Peyer's patch (tissue), 4 donors: ENCODE measurements around the gene STAT4. TPM values are rescaled to one million over a fixed set of nuclear protein-coding genes. Genes with fewer than 3 reads are reported as not detected.

Experiments used
- DNase-seq, 3 donors: peaks; one replicate each; pipeline ENCODE4 v3.0.0-alpha.2; 2017 to 2019
- H3K27ac ChIP-seq, 4 donors: fragments of 200-600 bp; sonication (generic); one replicate each; pipeline ENCODE4 v1.5.1; 2016 to 2019
- H3K27me3 ChIP-seq, 2 donors: fragments of 200-600 bp; sonication (generic); one replicate each; pipeline ENCODE4 v1.5.1; 2019
- H3K36me3 ChIP-seq, 3 donors: fragments of 200-600 bp; sonication (generic); one replicate each; pipeline ENCODE4 v1.5.1; 2016 to 2019
- H3K4me1 ChIP-seq, 4 donors: fragments of 200-600 bp; sonication (generic); one replicate each; pipeline ENCODE4 v1.5.1; 2016 to 2019
- H3K4me3 ChIP-seq, 4 donors: fragments of 200-600 bp; sonication (generic); 1 replicate in 3 of 4; 2 replicates in 1 of 4; pipeline ENCODE4 v1.5.1; 2016 to 2019; ENCODE audit warnings: mild to moderate bottlenecking in 1 of 4
- H3K9me3 ChIP-seq, 4 donors: fragments of 200-600 bp; sonication (generic); one replicate each; pipeline ENCODE4 v1.5.1; 2016 to 2019; ENCODE audit warnings: mild to moderate bottlenecking in 1 of 4
- POLR2A ChIP-seq, 2 donors: fragments of 450-650 bp; IDR thresholded peaks; one replicate each; pipeline ENCODE4 v1.5.1; 2017; ENCODE audit warnings: antibody characterized with exemption in 2 of 2, mild to moderate bottlenecking in 2 of 2, moderate library complexity in 2 of 2
- total RNA-seq, 4 donors: library from RNA; depleted of rRNA; stranded (reverse); fragments of >200 nt; gene quantifications; one replicate each; pipeline ENCODE4 v1.1.0, GENCODE V29; 2016
- TF ChIP-seq, protein P1 (sequence below), 6 experiments: fragments of 450-650 bp in 4 of 6; fragments of 200-600 bp in 2 of 6; sonication (generic) in 1 of 6; IDR thresholded peaks; one replicate each; pipeline ENCODE4 v1.5.1; 2017 to 2019; ENCODE audit warnings: antibody characterized with exemption in 6 of 6, mild to moderate bottlenecking in 3 of 6, moderate library complexity in 1 of 6

Gene STAT4
- total RNA-seq, 4 donors from 2014 or later, result 5.0 to 18.2 (median 5.9) TPM

DNA sequence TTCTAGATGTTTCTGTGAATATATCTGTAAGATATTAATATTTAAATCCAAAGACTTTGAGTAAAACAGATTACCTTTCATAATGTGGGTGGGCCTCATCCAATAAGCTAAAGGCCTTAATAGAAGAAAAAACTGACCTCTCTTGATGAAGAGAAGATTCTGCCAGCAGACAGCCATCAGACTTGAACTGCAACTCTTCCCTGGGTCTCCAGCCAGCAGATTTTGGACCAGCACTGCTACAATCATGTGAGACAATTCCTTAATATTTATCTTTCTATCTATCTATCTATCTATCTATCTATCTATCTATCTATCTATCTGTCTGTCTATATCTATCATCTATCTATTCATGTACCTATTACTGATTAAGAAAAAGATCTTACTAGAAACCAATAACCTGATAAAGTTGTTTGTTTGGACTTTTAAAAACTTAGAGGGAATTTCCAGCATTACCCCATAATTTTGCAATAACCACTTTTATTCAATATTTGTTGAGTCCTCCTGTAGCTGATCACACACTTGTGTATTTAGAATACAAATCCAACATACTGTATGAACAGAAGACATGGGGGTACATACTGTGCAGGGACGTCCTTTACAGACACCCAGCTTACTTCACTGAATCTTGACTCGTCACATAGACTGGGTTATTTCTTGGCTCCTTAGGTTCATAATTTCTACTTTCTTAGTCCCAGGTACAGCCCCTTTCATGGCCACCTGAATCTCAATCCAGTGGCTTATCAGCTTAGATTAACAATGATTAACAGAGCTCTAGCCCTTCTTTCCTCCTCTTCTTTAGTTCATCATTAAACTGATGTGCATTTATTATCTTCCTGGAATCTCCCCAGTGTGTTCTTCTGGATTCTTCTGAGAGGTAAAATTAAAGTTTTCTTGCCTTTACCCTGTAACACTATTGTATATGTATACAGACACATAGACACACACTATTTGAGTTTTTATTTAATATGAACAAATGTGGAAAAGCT is 27.2 kb upstream of the STAT4 start:
- Histone ChIP-seq H3K9me3 (no peaks in the 10 kb centered on the region), H3K27ac (peak overlapping the region in 1 of 4 donors; percentile 28), H3K4me1 (peaks cover 0 to 8% (median 0%) of the 10 kb centered on the region in 4 donors), H3K4me3 (no peak overlapping the region), H3K36me3 (no peaks in the 10 kb centered on the region), H3K27me3 (no peaks in the 10 kb centered on the region)
- no peak for DNase-seq
- TF ChIP-seq, protein P1, sequence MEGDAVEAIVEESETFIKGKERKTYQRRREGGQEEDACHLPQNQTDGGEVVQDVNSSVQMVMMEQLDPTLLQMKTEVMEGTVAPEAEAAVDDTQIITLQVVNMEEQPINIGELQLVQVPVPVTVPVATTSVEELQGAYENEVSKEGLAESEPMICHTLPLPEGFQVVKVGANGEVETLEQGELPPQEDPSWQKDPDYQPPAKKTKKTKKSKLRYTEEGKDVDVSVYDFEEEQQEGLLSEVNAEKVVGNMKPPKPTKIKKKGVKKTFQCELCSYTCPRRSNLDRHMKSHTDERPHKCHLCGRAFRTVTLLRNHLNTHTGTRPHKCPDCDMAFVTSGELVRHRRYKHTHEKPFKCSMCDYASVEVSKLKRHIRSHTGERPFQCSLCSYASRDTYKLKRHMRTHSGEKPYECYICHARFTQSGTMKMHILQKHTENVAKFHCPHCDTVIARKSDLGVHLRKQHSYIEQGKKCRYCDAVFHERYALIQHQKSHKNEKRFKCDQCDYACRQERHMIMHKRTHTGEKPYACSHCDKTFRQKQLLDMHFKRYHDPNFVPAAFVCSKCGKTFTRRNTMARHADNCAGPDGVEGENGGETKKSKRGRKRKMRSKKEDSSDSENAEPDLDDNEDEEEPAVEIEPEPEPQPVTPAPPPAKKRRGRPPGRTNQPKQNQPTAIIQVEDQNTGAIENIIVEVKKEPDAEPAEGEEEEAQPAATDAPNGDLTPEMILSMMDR (IDR thresholded peaks at IDR 0.05), result no peak
- no peak for TF ChIP-seq POLR2A (IDR thresholded peaks at IDR 0.05)

DNA sequence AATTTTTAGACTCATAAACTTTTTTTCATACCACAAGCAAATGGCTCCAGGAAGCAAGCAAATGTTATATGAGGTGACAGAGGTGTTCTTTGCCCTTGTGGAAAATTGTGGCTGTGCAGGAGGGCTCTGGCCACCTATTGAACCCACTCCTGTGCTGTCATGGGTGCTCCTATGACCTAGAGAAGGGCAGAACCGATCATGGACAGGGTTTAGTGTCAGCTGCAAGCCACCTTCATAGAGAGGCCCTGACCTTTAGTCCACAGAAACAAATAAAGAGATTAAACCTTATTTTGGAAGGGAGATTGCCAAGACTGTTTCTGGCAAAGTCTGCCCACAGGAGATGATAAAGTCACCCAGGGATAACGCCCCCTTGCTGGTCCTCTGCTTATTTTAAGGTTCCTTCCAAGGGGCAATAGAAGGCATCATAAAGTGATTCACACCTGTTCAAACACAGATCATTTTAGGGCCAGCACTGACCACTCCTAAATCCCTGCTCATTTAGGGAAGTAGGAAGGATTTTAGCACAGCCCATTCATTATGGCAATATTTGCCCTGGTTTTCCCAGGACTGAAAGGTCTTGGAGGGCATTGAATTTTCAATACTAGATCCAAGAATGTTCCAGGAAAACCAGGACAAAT is 26.1 kb upstream of the STAT4 start:
- Histone ChIP-seq H3K36me3 (no peaks in the 10 kb centered on the region), H3K27ac (no peak overlapping the region), H3K4me3 (no peak overlapping the region), H3K9me3 (no peaks in the 10 kb centered on the region), H3K4me1 (peaks cover 0 to 8% (median 0%) of the 10 kb centered on the region in 4 donors), H3K27me3 (no peaks in the 10 kb centered on the region)
- TF ChIP-seq POLR2A (IDR thresholded peaks at IDR 0.05), result no peak
- TF ChIP-seq, protein P1 (IDR thresholded peaks at IDR 0.05), result peak in 3 of 6 experiments; percentile 7 to 15 (median 13)
- DNase-seq, result no peak

DNA sequence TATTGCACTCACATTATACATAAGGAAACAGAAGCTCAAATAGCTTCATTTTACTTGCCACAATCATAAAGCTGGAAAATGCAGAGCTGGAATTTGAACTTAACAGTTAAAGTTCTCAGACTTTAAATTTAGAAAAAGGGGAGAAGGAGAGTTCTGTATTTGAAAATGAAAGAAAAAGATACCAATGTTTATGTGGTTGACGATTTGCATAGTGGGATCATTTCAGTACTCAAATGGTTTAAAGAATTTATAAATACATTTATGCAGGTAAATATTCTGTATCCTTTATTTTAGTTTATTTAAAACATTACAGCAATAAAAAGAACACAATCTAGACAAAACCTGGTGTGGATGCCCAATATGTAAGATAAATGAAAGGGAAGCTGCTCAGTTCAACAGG is 25.5 kb upstream of the STAT4 start:
- no peak for TF ChIP-seq POLR2A (IDR thresholded peaks at IDR 0.05)
- TF ChIP-seq, protein P1 (IDR thresholded peaks at IDR 0.05), result no peak
- Histone ChIP-seq H3K36me3 (no peaks in the 10 kb centered on the region), H3K4me3 (no peak overlapping the region), H3K4me1 (peaks cover 0 to 8% (median 0%) of the 10 kb centered on the region in 4 donors), H3K27me3 (no peaks in the 10 kb centered on the region), H3K27ac (no peak overlapping the region), H3K9me3 (no peaks in the 10 kb centered on the region)
- DNase-seq, result no peak

DNA sequence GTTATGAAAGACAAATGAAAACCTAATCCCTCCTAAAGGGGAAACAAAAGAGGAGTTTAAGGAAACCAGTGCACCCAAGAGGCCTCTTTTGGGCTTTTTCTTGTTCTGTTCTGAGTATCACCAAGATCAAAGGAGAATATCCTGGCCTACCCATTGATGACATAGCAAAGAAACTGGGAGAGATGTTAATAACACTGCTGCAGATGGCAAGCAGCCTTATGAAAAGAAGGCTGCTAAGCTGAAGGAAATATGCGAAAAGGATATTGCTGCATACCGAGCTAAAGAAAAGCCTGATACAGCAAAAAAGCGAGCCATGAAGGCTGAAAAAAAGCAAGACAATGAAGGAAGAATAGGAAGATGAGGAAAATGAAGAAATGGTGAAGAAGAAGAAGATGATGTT is 23.6 kb upstream of the STAT4 start:
- H3K36me3 ChIP-seq, result no peaks in the 10 kb centered on the region
- TF ChIP-seq, protein P1 (IDR thresholded peaks at IDR 0.05), result no peak
- TF ChIP-seq POLR2A (IDR thresholded peaks at IDR 0.05), result no peak
- no peaks in the 10 kb centered on the region for H3K27me3 ChIP-seq
- peaks cover 0 to 8% (median 0%) of the 10 kb centered on the region in 4 donors for H3K4me1 ChIP-seq
- no peaks in the 10 kb centered on the region for H3K9me3 ChIP-seq
- no peak overlapping the region for H3K4me3 ChIP-seq
- DNase-seq, result no peak
- H3K27ac ChIP-seq, result no peak overlapping the region

DNA sequence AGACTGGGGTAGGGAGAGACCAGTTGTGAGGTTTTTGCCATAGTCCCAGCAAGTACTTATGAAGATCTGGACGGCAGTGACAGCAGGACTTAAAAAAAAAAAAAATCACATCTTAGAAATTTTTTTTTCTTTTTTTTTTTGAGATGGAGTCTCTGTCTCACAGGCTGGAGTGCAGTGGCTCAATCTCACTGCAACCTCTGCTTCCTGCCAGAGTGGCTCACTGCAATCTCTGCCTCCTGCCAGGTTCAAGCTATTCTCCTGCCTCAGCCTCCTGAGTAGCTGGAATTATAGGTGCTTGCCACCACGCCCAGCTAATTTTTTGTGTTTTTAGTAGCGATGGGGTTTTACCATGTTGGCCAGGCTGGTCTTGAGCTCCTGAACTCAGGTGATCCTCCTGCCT is 22.4 kb upstream of the STAT4 start:
- TF ChIP-seq POLR2A (IDR thresholded peaks at IDR 0.05), result no peak
- TF ChIP-seq, protein P1 (IDR thresholded peaks at IDR 0.05), result no peak
- DNase-seq, result no peak
- peaks cover 0 to 1% (median 0%) of the 10 kb centered on the region in 4 donors for H3K4me1 ChIP-seq
- no peaks in the 10 kb centered on the region for H3K27me3 ChIP-seq
- no peaks in the 10 kb centered on the region for H3K36me3 ChIP-seq
- no peak overlapping the region for H3K4me3 ChIP-seq
- no peak overlapping the region for H3K27ac ChIP-seq
- H3K9me3 ChIP-seq, result no peaks in the 10 kb centered on the region
